HL-60 (cell line): ENCODE measurements around the gene CCNI2.

Source experiments
- CTCF ChIP-seq: IDR thresholded peaks from one replicate; pipeline ENCODE4 v1.5.1; 2011; ENCODE audit warnings: low read length, control low read depth, inconsistent platforms; ENCODE audit not compliant: insufficient read depth
- GABPA ChIP-seq: IDR thresholded peaks from 2 replicates; pipeline ENCODE4 v1.6.1; 2012; ENCODE audit warnings: low read depth
- POLR2AphosphoS5 ChIP-seq: IDR thresholded peaks from 2 replicates; pipeline ENCODE4 v1.6.1; 2012; ENCODE audit warnings: low read depth
- REST ChIP-seq: IDR thresholded peaks from 2 replicates; pipeline ENCODE4 v1.6.1; 2012; ENCODE audit warnings: low read depth; ENCODE audit not compliant: insufficient replicate concordance
- SPI1 ChIP-seq: IDR thresholded peaks from 2 replicates; pipeline ENCODE4 v1.6.1; 2012; ENCODE audit warnings: low read depth, mild to moderate bottlenecking, borderline replicate concordance

GRCh38 chr5:132736853-132737833 is 10.1 kb upstream of the CCNI2 start, which contains the start of gene KIF3A:
- TF ChIP-seq POLR2AphosphoS5 = no peak
- no peak for TF ChIP-seq GABPA
- TF ChIP-seq REST = no peak
- no peak for TF ChIP-seq CTCF
- no peak for TF ChIP-seq SPI1
